ENCODE results near the gene DIAPH3.
"Not testable (repeated sequence)": the region's sequence is repeated elsewhere in the genome, so short reads cannot be mapped to it uniquely, and the experiment has no call there.

The DIAPH3 gene

DNA sequence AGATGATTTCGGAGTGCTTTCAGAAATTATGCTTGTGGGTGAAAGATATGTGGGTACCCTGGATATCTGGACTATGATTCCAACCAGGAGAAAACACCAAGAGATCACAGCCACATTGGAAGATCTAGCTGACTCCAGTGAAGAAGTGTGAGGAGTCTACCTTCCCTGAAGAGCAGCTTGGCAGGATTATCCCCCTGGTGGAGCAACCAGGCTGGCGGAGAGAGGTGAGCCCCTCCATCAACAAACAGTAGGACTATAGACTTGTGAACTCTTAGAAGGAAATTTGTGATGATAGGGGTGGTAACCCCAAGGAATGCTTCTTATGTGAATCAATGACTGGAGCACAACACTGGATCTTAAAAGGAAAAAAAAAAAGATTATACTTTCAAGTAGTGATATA, 47.8 kb upstream of the DIAPH3 start (continued):
- TF ChIP-seq, protein P1, sequence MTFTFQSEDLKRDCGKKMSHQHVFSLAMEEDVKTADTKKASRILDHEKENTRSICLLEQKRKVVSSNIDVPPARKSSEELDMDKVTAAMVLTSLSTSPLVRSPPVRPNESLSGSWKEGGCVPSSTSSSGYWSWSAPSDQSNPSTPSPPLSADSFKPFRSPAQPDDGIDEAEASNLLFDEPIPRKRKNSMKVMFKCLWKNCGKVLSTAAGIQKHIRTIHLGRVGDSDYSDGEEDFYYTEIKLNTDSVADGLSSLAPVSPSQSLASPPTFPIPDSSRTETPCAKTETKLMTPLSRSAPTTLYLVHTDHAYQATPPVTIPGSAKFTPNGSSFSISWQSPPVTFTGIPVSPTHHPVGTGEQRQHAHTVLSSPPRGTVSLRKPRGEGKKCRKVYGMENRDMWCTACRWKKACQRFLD (tag by site-specific recombination; IDR thresholded peaks at IDR 0.05) = no peak
- TF ChIP-seq ZNF302 (tag by site-specific recombination; IDR thresholded peaks at IDR 0.05; ENCODE audit: low read depth) = no peak
- TF ChIP-seq, protein P2, sequence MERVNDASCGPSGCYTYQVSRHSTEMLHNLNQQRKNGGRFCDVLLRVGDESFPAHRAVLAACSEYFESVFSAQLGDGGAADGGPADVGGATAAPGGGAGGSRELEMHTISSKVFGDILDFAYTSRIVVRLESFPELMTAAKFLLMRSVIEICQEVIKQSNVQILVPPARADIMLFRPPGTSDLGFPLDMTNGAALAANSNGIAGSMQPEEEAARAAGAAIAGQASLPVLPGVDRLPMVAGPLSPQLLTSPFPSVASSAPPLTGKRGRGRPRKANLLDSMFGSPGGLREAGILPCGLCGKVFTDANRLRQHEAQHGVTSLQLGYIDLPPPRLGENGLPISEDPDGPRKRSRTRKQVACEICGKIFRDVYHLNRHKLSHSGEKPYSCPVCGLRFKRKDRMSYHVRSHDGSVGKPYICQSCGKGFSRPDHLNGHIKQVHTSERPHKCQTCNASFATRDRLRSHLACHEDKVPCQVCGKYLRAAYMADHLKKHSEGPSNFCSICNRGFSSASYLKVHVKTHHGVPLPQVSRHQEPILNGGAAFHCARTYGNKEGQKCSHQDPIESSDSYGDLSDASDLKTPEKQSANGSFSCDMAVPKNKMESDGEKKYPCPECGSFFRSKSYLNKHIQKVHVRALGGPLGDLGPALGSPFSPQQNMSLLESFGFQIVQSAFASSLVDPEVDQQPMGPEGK (tag by site-specific recombination; IDR thresholded peaks at IDR 0.05) = no peak
- TF ChIP-seq ZNF354C (tag by site-specific recombination; IDR thresholded peaks at IDR 0.05; ENCODE audit: borderline replicate concordance, low read depth) = no peak

DNA sequence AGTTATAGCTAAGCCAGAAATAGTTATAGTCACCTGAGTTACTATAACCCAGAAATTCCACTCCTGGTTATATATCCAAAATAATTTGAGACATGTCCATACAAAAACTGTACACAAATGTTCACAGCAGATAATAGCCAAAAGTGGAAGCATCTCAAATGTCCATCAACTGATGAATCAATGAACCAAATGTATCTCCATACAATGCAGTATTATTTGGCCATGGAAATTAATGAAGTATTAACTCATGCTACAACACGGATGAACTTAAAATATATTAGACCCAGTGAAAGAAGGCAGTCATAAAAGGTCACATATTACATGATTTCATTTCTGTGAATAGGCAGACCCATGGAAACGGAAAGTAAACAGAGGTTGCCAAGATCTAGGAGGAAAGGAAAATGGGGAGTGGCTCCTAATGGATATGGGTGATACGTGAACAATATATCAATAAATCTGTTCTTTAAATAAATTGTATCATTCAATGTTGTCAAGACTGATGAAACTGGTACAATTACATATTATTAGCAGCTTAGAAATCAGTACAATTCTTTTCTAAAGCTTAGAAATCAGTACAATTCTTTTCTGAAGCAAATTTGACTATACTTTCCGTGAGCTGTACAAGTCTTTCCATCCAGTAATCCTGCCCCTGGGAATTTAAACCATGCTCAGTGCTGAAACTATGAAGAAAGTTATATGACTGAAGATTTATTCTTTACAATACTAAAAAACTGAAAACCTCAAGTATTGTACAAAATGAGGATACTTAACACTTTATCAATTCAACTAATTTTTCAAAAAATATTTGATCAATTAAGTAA, 47.0 kb upstream of the DIAPH3 start:
- CTCF ChIA-PET = interaction anchor here (1.1 kb wide), 1 partner anchor 16 kb away, joined by 3 read pairs; no protein-coding TSS in a partner anchor
- Histone ChIP-seq H3K4me3 (ENCODE audit: low read depth, low read length) (no peak overlapping the region), H3K36me3 (ENCODE audit: control insufficient read depth in 2 of 2, insufficient read depth in 1 of 2, low read length in 2 of 2) (no peaks in the 10 kb centered on the region), H3K27ac (ENCODE audit: extremely low read depth, low read depth, low read length) (no peak overlapping the region), H3K4me1 (ENCODE audit: control insufficient read depth, insufficient read depth, low read length) (no peaks in the 10 kb centered on the region), H3K9me3 (ENCODE audit: control insufficient read depth, insufficient read depth, low read depth, low read length) (no peaks in the 10 kb centered on the region)
- peak; percentile 90 for TF ChIP-seq ZNF10 (tag by site-specific recombination; IDR thresholded peaks at IDR 0.05)
- TF ChIP-seq, protein P3, sequence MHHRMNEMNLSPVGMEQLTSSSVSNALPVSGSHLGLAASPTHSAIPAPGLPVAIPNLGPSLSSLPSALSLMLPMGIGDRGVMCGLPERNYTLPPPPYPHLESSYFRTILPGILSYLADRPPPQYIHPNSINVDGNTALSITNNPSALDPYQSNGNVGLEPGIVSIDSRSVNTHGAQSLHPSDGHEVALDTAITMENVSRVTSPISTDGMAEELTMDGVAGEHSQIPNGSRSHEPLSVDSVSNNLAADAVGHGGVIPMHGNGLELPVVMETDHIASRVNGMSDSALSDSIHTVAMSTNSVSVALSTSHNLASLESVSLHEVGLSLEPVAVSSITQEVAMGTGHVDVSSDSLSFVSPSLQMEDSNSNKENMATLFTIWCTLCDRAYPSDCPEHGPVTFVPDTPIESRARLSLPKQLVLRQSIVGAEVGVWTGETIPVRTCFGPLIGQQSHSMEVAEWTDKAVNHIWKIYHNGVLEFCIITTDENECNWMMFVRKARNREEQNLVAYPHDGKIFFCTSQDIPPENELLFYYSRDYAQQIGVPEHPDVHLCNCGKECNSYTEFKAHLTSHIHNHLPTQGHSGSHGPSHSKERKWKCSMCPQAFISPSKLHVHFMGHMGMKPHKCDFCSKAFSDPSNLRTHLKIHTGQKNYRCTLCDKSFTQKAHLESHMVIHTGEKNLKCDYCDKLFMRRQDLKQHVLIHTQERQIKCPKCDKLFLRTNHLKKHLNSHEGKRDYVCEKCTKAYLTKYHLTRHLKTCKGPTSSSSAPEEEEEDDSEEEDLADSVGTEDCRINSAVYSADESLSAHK (tag by site-specific recombination; IDR thresholded peaks at IDR 0.05) = no peak
- TF ChIP-seq, protein P2 (tag by site-specific recombination; IDR thresholded peaks at IDR 0.05) = no peak
- POLR2A ChIA-PET = no interaction called here

DNA sequence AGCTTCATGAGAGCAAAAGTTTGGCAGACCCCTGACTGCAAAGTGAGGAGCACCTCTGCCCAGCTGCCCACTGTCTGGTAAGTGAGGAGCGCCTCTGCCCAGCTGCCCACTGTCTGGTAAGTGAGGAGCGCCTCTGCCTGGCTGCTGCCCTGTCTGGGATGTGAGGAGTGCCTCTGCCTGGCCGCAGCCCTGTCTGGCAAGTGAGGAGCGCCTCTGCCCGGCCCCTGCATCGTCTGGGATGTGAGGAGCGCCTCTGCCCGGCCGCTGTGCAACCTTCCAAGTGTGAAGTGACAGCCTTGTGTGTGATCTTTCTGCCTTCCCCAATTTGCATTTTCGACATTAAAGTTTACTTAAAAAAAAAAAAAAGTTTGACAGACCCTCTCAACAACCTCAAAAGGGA, 41.8 kb upstream of the DIAPH3 start:
- H3K4me3 ChIP-seq (ENCODE audit: low read depth, low read length); H3K36me3 ChIP-seq (ENCODE audit: control insufficient read depth in 2 of 2, insufficient read depth in 1 of 2, low read length in 2 of 2); CTCF ChIA-PET; H3K4me1 ChIP-seq (ENCODE audit: control insufficient read depth, insufficient read depth, low read length); H3K27ac ChIP-seq (ENCODE audit: extremely low read depth, low read depth, low read length); POLR2A ChIA-PET; H3K9me3 ChIP-seq (ENCODE audit: control insufficient read depth, insufficient read depth, low read depth, low read length): not testable (repeated sequence)

DNA sequence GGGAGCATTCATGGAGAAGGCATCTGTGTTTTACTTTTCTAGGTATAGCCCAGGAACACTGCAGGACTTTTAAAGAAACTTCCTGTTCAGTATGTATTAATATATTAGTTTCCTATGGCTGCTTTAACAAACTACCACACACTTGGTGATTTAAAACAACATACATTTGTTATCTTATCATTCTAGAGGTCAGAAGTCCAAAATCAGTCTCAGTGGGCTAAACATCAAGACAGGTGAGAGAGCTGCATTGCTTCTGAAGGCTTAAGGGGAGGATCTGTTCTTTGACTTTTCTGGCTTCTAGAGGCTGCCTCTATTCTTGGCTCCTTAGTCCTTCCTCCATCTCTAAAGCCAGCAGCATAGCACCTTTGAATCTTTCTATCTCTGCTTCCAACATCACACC, 37.6 kb upstream of the DIAPH3 start:
- Histone ChIP-seq H3K4me3 (ENCODE audit: low read depth, low read length) (no peak overlapping the region), H3K27ac (ENCODE audit: extremely low read depth, low read depth, low read length) (no peak overlapping the region), H3K9me3 (ENCODE audit: control insufficient read depth, insufficient read depth, low read depth, low read length) (no peaks in the 10 kb centered on the region), H3K36me3 (ENCODE audit: control insufficient read depth in 2 of 2, insufficient read depth in 1 of 2, low read length in 2 of 2) (no peaks in the 10 kb centered on the region), H3K4me1 (ENCODE audit: control insufficient read depth, insufficient read depth, low read length) (no peaks in the 10 kb centered on the region)
- no peak for TF ChIP-seq ZNF791 (tag by site-specific recombination; IDR thresholded peaks at IDR 0.05)
- no peak for TF ChIP-seq ZNF785 (tag by site-specific recombination; IDR thresholded peaks at IDR 0.05)
- no peak for TF ChIP-seq ZNF621 (tag by site-specific recombination; IDR thresholded peaks at IDR 0.05)
- no peak for TF ChIP-seq ZNF302 (tag by site-specific recombination; IDR thresholded peaks at IDR 0.05; ENCODE audit: low read depth)
- TF ChIP-seq KLF1 (tag by site-specific recombination; IDR thresholded peaks at IDR 0.05) = no peak
- TF ChIP-seq, protein P4, sequence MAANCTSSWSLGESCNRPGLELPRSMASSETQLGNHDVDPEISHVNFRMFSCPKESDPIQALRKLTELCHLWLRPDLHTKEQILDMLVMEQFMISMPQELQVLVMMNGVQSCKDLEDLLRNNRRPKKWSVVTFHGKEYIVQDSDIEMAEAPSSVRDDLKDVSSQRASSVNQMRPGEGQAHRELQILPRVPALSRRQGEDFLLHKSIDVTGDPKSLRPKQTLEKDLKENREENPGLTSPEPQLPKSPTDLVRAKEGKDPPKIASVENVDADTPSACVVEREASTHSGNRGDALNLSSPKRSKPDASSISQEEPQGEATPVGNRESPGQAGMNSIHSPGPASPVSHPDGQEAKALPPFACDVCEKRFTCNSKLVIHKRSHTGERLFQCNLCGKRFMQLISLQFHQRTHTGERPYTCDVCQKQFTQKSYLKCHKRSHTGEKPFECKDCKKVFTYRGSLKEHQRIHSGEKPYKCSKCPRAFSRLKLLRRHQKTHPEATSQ (tag by site-specific recombination; IDR thresholded peaks at IDR 0.05) = no peak
- ChIA-PET CTCF (no interaction called here), POLR2A (no interaction called here)

DNA sequence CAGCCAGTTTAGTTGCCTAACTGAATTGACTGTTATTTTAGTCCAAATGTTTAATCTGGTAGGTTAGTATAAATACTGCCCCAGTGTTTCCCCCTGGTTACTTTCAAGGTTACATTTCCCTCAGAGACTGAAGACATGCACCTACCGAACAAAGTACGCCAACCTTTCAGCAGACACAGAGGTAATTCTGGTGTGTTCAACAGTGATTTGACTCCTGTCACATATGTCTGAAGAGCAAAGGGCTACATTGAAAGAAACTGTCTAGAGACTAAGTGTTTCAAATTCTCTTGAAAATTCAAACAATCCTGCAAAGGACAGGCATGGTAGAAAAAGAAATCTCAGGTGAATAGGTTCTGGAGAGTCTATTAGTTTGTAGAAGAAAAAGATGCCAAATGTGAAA, 32.2 kb upstream of the DIAPH3 start:
- H3K4me3 ChIP-seq (ENCODE audit: low read depth, low read length); POLR2A ChIA-PET; H3K36me3 ChIP-seq (ENCODE audit: control insufficient read depth in 2 of 2, insufficient read depth in 1 of 2, low read length in 2 of 2); H3K9me3 ChIP-seq (ENCODE audit: control insufficient read depth, insufficient read depth, low read depth, low read length); H3K4me1 ChIP-seq (ENCODE audit: control insufficient read depth, insufficient read depth, low read length); H3K27ac ChIP-seq (ENCODE audit: extremely low read depth, low read depth, low read length): not testable (repeated sequence)
- CTCF ChIA-PET = interaction anchor here (0.7 kb wide), 1 partner anchor 806 kb away, joined by 3 read pairs; no protein-coding TSS in a partner anchor
